Urothelium cell line (cell line): Measurements from ENCODE around the gene GMDS.
"Not testable (repeated sequence)": the region's sequence is repeated elsewhere in the genome, so short reads cannot be mapped to it uniquely, and the experiment has no call there.

Experiments
- DNase-seq: peaks from one replicate; pipeline ENCODE4 v3.0.0; 2011; ENCODE audit warnings: low spot score, mixed read lengths
- FAIRE-seq: peaks from 2 replicates; lab custom pipeline; 2011; peaks lifted over from hg19 to GRCh38; lab: Jason Lieb, UNC

GMDS gene

GRCh38 chr6:1705630-1706029 is 539.8 kb downstream of the GMDS start:
- DNase-seq (no peak), FAIRE-seq (no peak)

- FAIRE-seq (no peak), DNase-seq (no peak)
These were observed 540.2 kb downstream of the GMDS start for GRCh38 chr6:1705183-1705582.

GRCh38 chr6:1704711-1705110 is 540.7 kb downstream of the GMDS start:
- no peak for FAIRE-seq

GRCh38 chr6:1703923-1704322 is 541.5 kb downstream of the GMDS start:
- no peak for FAIRE-seq
- no peak for DNase-seq

More at GRCh38 chr6:1704711-1705110, 540.7 kb downstream of the GMDS start:
- DNase-seq = no peak

- DNase-seq (no peak), FAIRE-seq (no peak)
These were observed 542.1 kb downstream of the GMDS start for GRCh38 chr6:1703091-1703855.

GRCh38 chr6:1702580-1703051 is 542.8 kb downstream of the GMDS start:
- no peak for FAIRE-seq
- DNase-seq = no peak

GRCh38 chr6:1701668-1702353 is 543.6 kb downstream of the GMDS start:
- DNase-seq (peak; percentile 62), FAIRE-seq (no peak)

- FAIRE-seq (no peak), DNase-seq (no peak)
These were observed 545.0 kb downstream of the GMDS start for GRCh38 chr6:1700278-1700967.

GRCh38 chr6:1698527-1698926 is 546.9 kb downstream of the GMDS start:
- DNase-seq (no peak), FAIRE-seq (no peak)

GRCh38 chr6:1697688-1698351 is 547.6 kb downstream of the GMDS start:
- no peak for FAIRE-seq
- DNase-seq = no peak

- FAIRE-seq = no peak
- no peak for DNase-seq
These were observed 548.9 kb downstream of the GMDS start for GRCh38 chr6:1696463-1696850.

GRCh38 chr6:1695546-1696462 is 549.6 kb downstream of the GMDS start:
- FAIRE-seq = no peak
- no peak for DNase-seq

GRCh38 chr6:1691828-1692227 is 553.6 kb downstream of the GMDS start:
- FAIRE-seq = not testable (repeated sequence)

GRCh38 chr6:1690656-1691055 is 554.7 kb downstream of the GMDS start:
- not testable (repeated sequence) for FAIRE-seq, DNase-seq

More at GRCh38 chr6:1691828-1692227, 553.6 kb downstream of the GMDS start:
- DNase-seq = not testable (repeated sequence)

GRCh38 chr6:1689141-1689540 is 556.3 kb downstream of the GMDS start:
- FAIRE-seq (no peak), DNase-seq (no peak)

- FAIRE-seq (no peak), DNase-seq (no peak)
These were observed 557.0 kb downstream of the GMDS start for GRCh38 chr6:1688396-1688795.

GRCh38 chr6:1687402-1687801 is 558.0 kb downstream of the GMDS start:
- FAIRE-seq (no peak), DNase-seq (no peak)

GRCh38 chr6:1686117-1687098 is 559.0 kb downstream of the GMDS start:
- DNase-seq (no peak), FAIRE-seq (no peak)

GRCh38 chr6:1679688-1680068 is 565.7 kb downstream of the GMDS start:
- FAIRE-seq (no peak), DNase-seq (no peak)
